ENCODE results near the gene PTGDS.

The PTGDS gene

GRCh38 chr9:136977223-136977622, at the start of gene PTGDS:
PTGDS (plus strand) TSS chr9:136977504; CDS start chr9:136977579, 75 bp downstream.
- Mint-ChIP-seq H3K27ac (no peak within 1 kb of the TSS), H3K9me3 (no peaks in the 10 kb centered on the region), H3K27me3 (ENCODE audit: low read depth) (peaks cover 2% of the 10 kb centered on the region), H3K36me3 (ENCODE audit: low read depth) (no peaks in the 10 kb centered on the region), H3K4me1 (ENCODE audit: low read depth) (peaks cover 6% of the 10 kb centered on the region), H3K4me3 (no peak within 1 kb of the TSS)
- no peak for DNase-seq (ENCODE audit: low spot score)

- H3K27ac Mint-ChIP-seq, result no peak overlapping the region
- no peak overlapping the region for H3K4me3 Mint-ChIP-seq
- peaks cover 47% of the 10 kb centered on the region for H3K36me3 Mint-ChIP-seq (ENCODE audit: low read depth)
- no peaks in the 10 kb centered on the region for H3K9me3 Mint-ChIP-seq
- peaks cover 2% of the 10 kb centered on the region for H3K4me1 Mint-ChIP-seq (ENCODE audit: low read depth)
- no peaks in the 10 kb centered on the region for H3K27me3 Mint-ChIP-seq (ENCODE audit: low read depth)
- no peak for DNase-seq (ENCODE audit: low spot score)
Measured at GRCh38 chr9:136928591-136928990, 48.7 kb upstream of the PTGDS start.

- Mint-ChIP-seq H3K4me1 (ENCODE audit: low read depth) (peaks cover 2% of the 10 kb centered on the region), H3K27ac (no peak overlapping the region), H3K4me3 (no peak overlapping the region), H3K27me3 (ENCODE audit: low read depth) (no peaks in the 10 kb centered on the region), H3K9me3 (no peaks in the 10 kb centered on the region), H3K36me3 (ENCODE audit: low read depth) (peaks cover 37% of the 10 kb centered on the region)
- DNase-seq (ENCODE audit: low spot score), result no peak
Measured at GRCh38 chr9:136930014-136930413, 47.3 kb upstream of the PTGDS start.

GRCh38 chr9:136931611-136932130, 45.6 kb upstream of the PTGDS start:
- no peak for DNase-seq (ENCODE audit: low spot score)
- Mint-ChIP-seq H3K27ac (no peak overlapping the region), H3K36me3 (ENCODE audit: low read depth) (peaks cover 35% of the 10 kb centered on the region), H3K27me3 (ENCODE audit: low read depth) (no peaks in the 10 kb centered on the region), H3K4me3 (no peak overlapping the region), H3K9me3 (no peaks in the 10 kb centered on the region), H3K4me1 (ENCODE audit: low read depth) (peaks cover 2% of the 10 kb centered on the region)

GRCh38 chr9:136934277-136934676, 43.0 kb upstream of the PTGDS start:
- Mint-ChIP-seq H3K27me3 (ENCODE audit: low read depth) (no peaks in the 10 kb centered on the region), H3K36me3 (ENCODE audit: low read depth) (peaks cover 33% of the 10 kb centered on the region), H3K4me1 (ENCODE audit: low read depth) (peaks cover 4% of the 10 kb centered on the region), H3K4me3 (no peak overlapping the region), H3K27ac (no peak overlapping the region), H3K9me3 (no peaks in the 10 kb centered on the region)
- no peak for DNase-seq (ENCODE audit: low spot score)

- Mint-ChIP-seq H3K9me3 (no peaks in the 10 kb centered on the region), H3K36me3 (ENCODE audit: low read depth) (peaks cover 36% of the 10 kb centered on the region), H3K27ac (no peak overlapping the region), H3K27me3 (ENCODE audit: low read depth) (no peaks in the 10 kb centered on the region), H3K4me3 (no peak overlapping the region), H3K4me1 (ENCODE audit: low read depth) (peaks cover 4% of the 10 kb centered on the region)
- DNase-seq (ENCODE audit: low spot score), result no peak
Measured at GRCh38 chr9:136935651-136936050, 41.7 kb upstream of the PTGDS start.

GRCh38 chr9:136936645-136937170, 40.6 kb upstream of the PTGDS start:
- Mint-ChIP-seq H3K4me3 (no peak overlapping the region), H3K9me3 (no peaks in the 10 kb centered on the region), H3K27me3 (ENCODE audit: low read depth) (no peaks in the 10 kb centered on the region), H3K36me3 (ENCODE audit: low read depth) (peaks cover 36% of the 10 kb centered on the region), H3K4me1 (ENCODE audit: low read depth) (peaks cover 4% of the 10 kb centered on the region), H3K27ac (no peak overlapping the region)
- no peak for DNase-seq (ENCODE audit: low spot score)

GRCh38 chr9:136937186-136938001, 39.9 kb upstream of the PTGDS start:
- Mint-ChIP-seq H3K4me1 (ENCODE audit: low read depth) (peaks cover 4% of the 10 kb centered on the region), H3K27ac (no peak overlapping the region), H3K9me3 (no peaks in the 10 kb centered on the region), H3K36me3 (ENCODE audit: low read depth) (peaks cover 35% of the 10 kb centered on the region), H3K4me3 (no peak overlapping the region), H3K27me3 (ENCODE audit: low read depth) (no peaks in the 10 kb centered on the region)
- DNase-seq (ENCODE audit: low spot score), result no peak

- no peak overlapping the region for H3K27ac Mint-ChIP-seq
- no peaks in the 10 kb centered on the region for H3K27me3 Mint-ChIP-seq (ENCODE audit: low read depth)
- no peaks in the 10 kb centered on the region for H3K9me3 Mint-ChIP-seq
- no peak for DNase-seq (ENCODE audit: low spot score)
- H3K4me1 Mint-ChIP-seq (ENCODE audit: low read depth), result peaks cover 4% of the 10 kb centered on the region
- H3K36me3 Mint-ChIP-seq (ENCODE audit: low read depth), result peaks cover 28% of the 10 kb centered on the region
- no peak overlapping the region for H3K4me3 Mint-ChIP-seq
Measured at GRCh38 chr9:136939431-136939995, 37.8 kb upstream of the PTGDS start.

GRCh38 chr9:136939996-136940525, 37.2 kb upstream of the PTGDS start:
- Mint-ChIP-seq H3K4me3 (no peak overlapping the region), H3K4me1 (ENCODE audit: low read depth) (peaks cover 7% of the 10 kb centered on the region), H3K36me3 (ENCODE audit: low read depth) (peaks cover 28% of the 10 kb centered on the region), H3K27ac (no peak overlapping the region), H3K27me3 (ENCODE audit: low read depth) (no peaks in the 10 kb centered on the region), H3K9me3 (no peaks in the 10 kb centered on the region)
- DNase-seq (ENCODE audit: low spot score), result no peak

- H3K9me3 Mint-ChIP-seq, result no peaks in the 10 kb centered on the region
- H3K36me3 Mint-ChIP-seq (ENCODE audit: low read depth), result peaks cover 28% of the 10 kb centered on the region
- no peaks in the 10 kb centered on the region for H3K27me3 Mint-ChIP-seq (ENCODE audit: low read depth)
- peaks cover 7% of the 10 kb centered on the region for H3K4me1 Mint-ChIP-seq (ENCODE audit: low read depth)
- no peak for DNase-seq (ENCODE audit: low spot score)
- H3K27ac Mint-ChIP-seq, result no peak overlapping the region
- no peak overlapping the region for H3K4me3 Mint-ChIP-seq
Measured at GRCh38 chr9:136940526-136941230, 36.6 kb upstream of the PTGDS start.

GRCh38 chr9:136941231-136942111, 35.8 kb upstream of the PTGDS start:
- Mint-ChIP-seq H3K27ac (no peak overlapping the region), H3K4me3 (no peak overlapping the region), H3K27me3 (ENCODE audit: low read depth) (no peaks in the 10 kb centered on the region), H3K4me1 (ENCODE audit: low read depth) (peaks cover 7% of the 10 kb centered on the region), H3K36me3 (ENCODE audit: low read depth) (peaks cover 28% of the 10 kb centered on the region), H3K9me3 (no peaks in the 10 kb centered on the region)
- no peak for DNase-seq (ENCODE audit: low spot score)
